Measurements from ENCODE around the gene SNN. TPM values are rescaled to one million over a fixed set of nuclear protein-coding genes. Genes with fewer than 3 reads are reported as not detected.

The SNN gene
- total and polyA plus RNA-seq, 2 of the 8 experiments (the other 6 are each of a cell fraction or from before 2014, with no cell fraction given), result 37.4 to 66.9 TPM

- no peak overlapping the region for H3K9ac ChIP-seq (replicated peaks in 1 of 4; ENCODE audit: extremely low read depth in 1 of 4, low read depth in 3 of 4, low read length in 3 of 4)
- H2BK5ac ChIP-seq (ENCODE audit: low read depth, low read length), result no peak overlapping the region
- no peaks in the 10 kb centered on the region for H3K27me3 ChIP-seq (replicated peaks in 1 of 4; ENCODE audit: control insufficient read depth in 3 of 4, extremely low read depth in 1 of 4, insufficient read depth in 3 of 4, low read length in 3 of 4)
- no peak overlapping the region for H3K4ac ChIP-seq (replicated peaks; ENCODE audit: insufficient read length, low read depth, low read length)
- H3K23ac ChIP-seq (ENCODE audit: insufficient read length), result no peak overlapping the region
- H3K9me3 ChIP-seq (ENCODE audit: insufficient read depth in 2 of 2, low read depth in 1 of 2, low read length in 1 of 2), result no peaks in the 10 kb centered on the region
- H3K4me3 ChIP-seq (ENCODE audit: extremely low read depth in 1 of 4, insufficient read depth in 2 of 4, low read depth in 3 of 4, low read length in 4 of 4), result no peak overlapping the region
- H3K79me2 ChIP-seq (ENCODE audit: control insufficient read depth in 1 of 2, insufficient read depth in 2 of 2, low read length in 2 of 2), result no peaks in the 10 kb centered on the region
- H2BK20ac ChIP-seq (ENCODE audit: low read length), result no peak overlapping the region
- DNase-seq (ENCODE audit: low read depth in 1 of 2, low spot score in 2 of 2) (no peak), FAIRE-seq (no peak)
- no peak overlapping the region for H2AFZ ChIP-seq (ENCODE audit: low read length)
- H4K8ac ChIP-seq (ENCODE audit: extremely low read depth, insufficient read depth, low read length), result no peak overlapping the region
- no peak overlapping the region for H3K4me2 ChIP-seq (ENCODE audit: insufficient read depth in 1 of 2, low read depth in 2 of 2, low read length in 2 of 2)
- no peaks in the 10 kb centered on the region for H4K20me1 ChIP-seq (replicated peaks in 1 of 2; ENCODE audit: control insufficient read depth in 1 of 2, insufficient read depth in 2 of 2, low read length in 2 of 2)
- ChIA-PET CTCF (ENCODE audit: partially characterized antibody) (interaction anchor here (1.2 kb wide), 1 partner anchor 8 kb away, joined by 3 read pairs; no protein-coding TSS in a partner anchor), POLR2A (ENCODE audit: partially characterized antibody) (interaction anchor here (1.2 kb wide), 1 partner anchor 14 kb away, joined by 3 read pairs; no protein-coding TSS in a partner anchor)
- H4K5ac ChIP-seq (ENCODE audit: insufficient read length, low read depth, low read length), result no peak overlapping the region
- no peaks in the 10 kb centered on the region for H3K79me1 ChIP-seq (ENCODE audit: low read depth, low read length)
- no peak overlapping the region for H4K91ac ChIP-seq (replicated peaks; ENCODE audit: insufficient read length, low read length)
- H3K56ac ChIP-seq (replicated peaks; ENCODE audit: insufficient read length, low read depth, low read length), result no peak overlapping the region
- H2BK15ac ChIP-seq (ENCODE audit: low read length), result no peak overlapping the region
- WGBS, 2 experiments (ENCODE audit: extremely low coverage in 1 of 2, insufficient coverage in 1 of 2, insufficient read length in 1 of 2, insufficient replicate concordance in 2 of 2, low coverage in 1 of 2, low lambda C conversion rate in 2 of 2, missing lambda C conversion rate in 1 of 2), result 92% methylated on average over 4 of the region's 4 CpGs; no CpG with 5 or more reads in 1 of the 2 experiments
- no peak overlapping the region for H3K18ac ChIP-seq (ENCODE audit: extremely low read depth, low read length)
- H2AK5ac ChIP-seq (ENCODE audit: low read depth, low read length), result no peak overlapping the region
- H3K23me2 ChIP-seq (ENCODE audit: low read depth, low read length), result no peaks in the 10 kb centered on the region
- H2BK12ac ChIP-seq (ENCODE audit: low read depth, low read length), result no peak overlapping the region
- H3K36me3 ChIP-seq (ENCODE audit: control insufficient read depth in 2 of 4, insufficient read depth in 4 of 4, low read length in 3 of 4), result peaks cover 0 to 14% (median 9%) of the 10 kb centered on the region in 4 experiments; a peak in 4 of 8 replicates
- H2BK120ac ChIP-seq (replicated peaks; ENCODE audit: low read depth, low read length), result no peak overlapping the region
- H3K4me1 ChIP-seq (replicated peaks in 1 of 4; ENCODE audit: control insufficient read depth in 3 of 4, insufficient read depth in 4 of 4, low read length in 3 of 4), result no peaks in the 10 kb centered on the region
- no peak overlapping the region for H3K27ac ChIP-seq (ENCODE audit: low read depth, low read length)
- H3K14ac ChIP-seq (ENCODE audit: insufficient read length), result no peak overlapping the region
- TF ChIP-seq KDM4A (IDR thresholded peaks at IDR 0.05; ENCODE audit: low read depth, low read length, severe bottlenecking) (no peak), EZH2 (IDR thresholded peaks at IDR 0.05; ENCODE audit: low read depth, low read length, severe bottlenecking) (no peak), PHF8 (conservative IDR thresholded peaks at IDR 0.05; ENCODE audit: low read depth, low read length) (no peak), SP2 (IDR thresholded peaks at IDR 0.05; ENCODE audit: low read length) (no peak), BACH1 (IDR thresholded peaks at IDR 0.05; ENCODE audit: low read length) (no peak), JUN (IDR thresholded peaks at IDR 0.05; ENCODE audit: low read depth, low read length) (no peak), EGR1 (IDR thresholded peaks at IDR 0.05; ENCODE audit: borderline replicate concordance, low read depth, low read length) (no peak), CBX8 (IDR thresholded peaks at IDR 0.05; ENCODE audit: borderline replicate concordance, low read depth, low read length) (no peak), SIRT6 (IDR thresholded peaks at IDR 0.05; ENCODE audit: low read length) (no peak), SP1 (IDR thresholded peaks at IDR 0.05; ENCODE audit: low read depth, low read length) (no peak)
Observed at GRCh38 chr16:11727796-11728543, 59.7 kb downstream of the SNN start.
